Parietal lobe (tissue), 1 donor: ENCODE data around the gene USP10. TPM values are rescaled to one million over a fixed set of nuclear protein-coding genes. Genes with fewer than 3 reads are reported as not detected.

ENCODE experiments used
- total RNA-seq: library from RNA; depleted of rRNA; stranded (reverse); fragments of >200 nt; gene quantifications from one replicate; pipeline ENCODE4 v1.2.3, GENCODE V29; 2014

Gene USP10
- 85.1 TPM for total RNA-seq

GRCh38 chr16:84699712-84700445 is at the start of gene USP10:
Gene USP10, plus strand, starts transcription at chr16:84700000. Its CDS starts 91 bp downstream, at chr16:84700091.

DNA sequence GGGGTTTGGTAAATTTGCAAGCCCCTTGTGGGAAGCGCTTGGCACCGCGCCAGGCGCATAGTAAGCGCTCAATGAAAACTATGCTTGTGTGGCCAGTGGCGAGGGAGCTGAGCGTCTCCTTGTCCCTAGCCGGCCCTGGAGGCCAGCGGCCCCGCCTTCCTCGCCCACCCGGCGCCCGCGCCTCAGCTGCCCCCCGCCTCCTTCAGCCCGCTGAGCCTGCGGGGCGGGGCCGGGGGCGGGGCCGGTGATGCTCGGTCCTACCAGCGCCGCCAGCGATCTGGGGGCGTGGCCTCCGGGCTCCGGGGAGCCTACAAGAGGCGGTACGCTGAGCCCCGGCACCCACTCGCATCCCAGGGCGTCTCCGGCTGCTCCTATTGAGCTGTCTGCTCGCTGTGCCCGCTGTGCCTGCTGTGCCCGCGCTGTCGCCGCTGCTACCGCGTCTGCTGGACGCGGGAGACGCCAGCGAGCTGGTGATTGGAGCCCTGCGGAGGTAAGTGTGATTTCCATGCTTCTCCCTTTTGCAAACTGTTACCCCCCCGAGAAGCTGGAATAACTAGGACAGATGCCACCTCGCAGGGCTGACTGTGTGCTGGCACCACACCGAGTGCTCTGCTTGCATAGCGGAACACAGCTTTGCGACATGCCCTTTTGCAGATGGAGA is 120.0 kb downstream of the USP10 start, which contains the start of gene CRISPLD2:
Gene CRISPLD2, plus strand, starts transcription at position 342 of the 661 bp plus-strand sequence. CDS start 18,511 bp downstream, outside the sequence.

Other genes with a start within 250 kb of the USP10 start
- gene MEAK7, start 195.3 kb upstream of the USP10 start, total RNA-seq: 32.6 TPM
- 74.2 TPM for gene COTL1, start 81.9 kb upstream of the USP10 start, total RNA-seq
- 74.8 TPM for gene KLHL36, start 51.5 kb upstream of the USP10 start, total RNA-seq
- gene CRISPLD2, start 120.0 kb downstream of the USP10 start, total RNA-seq: 1.6 TPM